ENCODE results near the gene PPP1R26. TPM values are rescaled to one million over a fixed set of nuclear protein-coding genes. Genes with fewer than 3 reads are reported as not detected.

The PPP1R26 gene
- total RNA-seq, 1 donor from 2014 or later: 27.9 TPM

- H3K27me3 ChIP-seq (ENCODE audit: control insufficient read depth, insufficient read depth, low read length): peaks cover 2% of the 10 kb centered on the region
- peaks cover 15% of the 10 kb centered on the region for H3K36me3 ChIP-seq (ENCODE audit: control insufficient read depth, insufficient read depth, low read length)
- FAIRE-seq (no peak), DNase-seq (ENCODE audit: low read depth) (peak; percentile 50)
- H3K4me3 ChIP-seq (ENCODE audit: low read depth, low read length): peak overlapping the region; percentile 95
- TF ChIP-seq CTCF (IDR thresholded peaks at IDR 0.05; ENCODE audit: insufficient read depth, low read length, severe bottlenecking): no peak
These were observed 19.9 kb downstream of the PPP1R26 start for GRCh38 chr9:135499326-135500070.

- TF ChIP-seq CTCF (IDR thresholded peaks at IDR 0.05; ENCODE audit: insufficient read depth, low read length, severe bottlenecking): no peak
- Histone ChIP-seq H3K36me3 (ENCODE audit: control insufficient read depth, insufficient read depth, low read length) (peaks cover 20% of the 10 kb centered on the region), H3K27me3 (ENCODE audit: control insufficient read depth, insufficient read depth, low read length) (peaks cover 2% of the 10 kb centered on the region), H3K4me3 (ENCODE audit: low read depth, low read length) (peak overlapping the region; percentile 95)
- no peak for FAIRE-seq
- DNase-seq (ENCODE audit: low read depth): no peak
These were observed 20.5 kb downstream of the PPP1R26 start for GRCh38 chr9:135500071-135500524.

- peak; percentile 91 for TF ChIP-seq CTCF (IDR thresholded peaks at IDR 0.05; ENCODE audit: insufficient read depth, low read length, severe bottlenecking)
- DNase-seq (ENCODE audit: low read depth) (peak; percentile 46), FAIRE-seq (no peak)
- Histone ChIP-seq H3K4me3 (ENCODE audit: low read depth, low read length) (peak within 1 kb of the TSS; percentile 95), H3K36me3 (ENCODE audit: control insufficient read depth, insufficient read depth, low read length) (peaks cover 21% of the 10 kb centered on the region), H3K27me3 (ENCODE audit: control insufficient read depth, insufficient read depth, low read length) (peaks cover 2% of the 10 kb centered on the region)
These were observed 21.1 kb downstream of the PPP1R26 start, which contains the start of gene MRPS2 for GRCh38 chr9:135500525-135501260. Gene MRPS2 (plus strand): TSS chr9:135500682. CDS start chr9:135500711, 29 bp downstream.

GRCh38 chr9:135501261-135502167, 21.9 kb downstream of the PPP1R26 start:
- H3K27me3 ChIP-seq (ENCODE audit: control insufficient read depth, insufficient read depth, low read length): peaks cover 2% of the 10 kb centered on the region
- TF ChIP-seq CTCF (IDR thresholded peaks at IDR 0.05; ENCODE audit: insufficient read depth, low read length, severe bottlenecking): no peak
- DNase-seq (ENCODE audit: low read depth) (peak; percentile 37), FAIRE-seq (no peak)
- H3K36me3 ChIP-seq (ENCODE audit: control insufficient read depth, insufficient read depth, low read length): peaks cover 21% of the 10 kb centered on the region
- H3K4me3 ChIP-seq (ENCODE audit: low read depth, low read length): peak overlapping the region; percentile 95

GRCh38 chr9:135502168-135502872, 22.7 kb downstream of the PPP1R26 start:
- Histone ChIP-seq H3K27me3 (ENCODE audit: control insufficient read depth, insufficient read depth, low read length) (peaks cover 2% of the 10 kb centered on the region), H3K36me3 (ENCODE audit: control insufficient read depth, insufficient read depth, low read length) (peaks cover 21% of the 10 kb centered on the region), H3K4me3 (ENCODE audit: low read depth, low read length) (no peak overlapping the region)
- no peak for FAIRE-seq
- no peak for DNase-seq (ENCODE audit: low read depth)
- no peak for TF ChIP-seq CTCF (IDR thresholded peaks at IDR 0.05; ENCODE audit: insufficient read depth, low read length, severe bottlenecking)

All from bronchial epithelial cell (primary cell).